Skin epidermis (tissue), 12 donors: ENCODE measurements around the gene NCMAP.
"Not testable (repeated sequence)": the region's sequence is repeated elsewhere in the genome, so short reads cannot be mapped to it uniquely, and the experiment has no call there.

ENCODE experiments used
- H3K27ac ChIP-seq, 21 experiments: fragments of 200-600 bp; sonication (generic) in 11 of 21; one replicate each; pipeline ENCODE4 v1.5.0; 2020; ENCODE audit warnings: mild to moderate bottlenecking in 3 of 21, inconsistent platforms in 2 of 21, moderate library complexity in 2 of 21
- H3K4me3 ChIP-seq, 7 experiments: fragments of 200-600 bp; sonication (generic) in 2 of 7; one replicate each; pipeline ENCODE4 v1.5.0; 2020; ENCODE audit warnings: inconsistent platforms in 2 of 7, mild to moderate bottlenecking in 2 of 7, moderate library complexity in 1 of 7

Gene NCMAP

GRCh38 chr1:24540906-24541710, 14.8 kb upstream of the NCMAP start:
- Histone ChIP-seq H3K27ac (no peak overlapping the region), H3K4me3 (no peak overlapping the region)

GRCh38 chr1:24541711-24542346, 14.1 kb upstream of the NCMAP start:
- Histone ChIP-seq H3K27ac (no peak overlapping the region), H3K4me3 (no peak overlapping the region)

- H3K27ac ChIP-seq, result no peak overlapping the region
- no peak overlapping the region for H3K4me3 ChIP-seq
These were observed 11.6 kb upstream of the NCMAP start for GRCh38 chr1:24544239-24544638.

- Histone ChIP-seq H3K27ac (no peak overlapping the region), H3K4me3 (no peak overlapping the region)
These were observed 10.2 kb upstream of the NCMAP start for GRCh38 chr1:24545662-24546061.

- no peak overlapping the region for H3K4me3 ChIP-seq
- no peak overlapping the region for H3K27ac ChIP-seq
These were observed 8.7 kb upstream of the NCMAP start for GRCh38 chr1:24547195-24547594.

- Histone ChIP-seq H3K4me3 (no peak overlapping the region), H3K27ac (no peak overlapping the region)
These were observed 7.8 kb upstream of the NCMAP start for GRCh38 chr1:24548070-24548469.

GRCh38 chr1:24549210-24549609, 6.7 kb upstream of the NCMAP start:
- H3K27ac ChIP-seq, result not testable (repeated sequence)

GRCh38 chr1:24551290-24551959, 4.5 kb upstream of the NCMAP start:
- H3K27ac ChIP-seq, result no peak overlapping the region
- H3K4me3 ChIP-seq, result no peak overlapping the region

More at GRCh38 chr1:24549210-24549609, 6.7 kb upstream of the NCMAP start:
- H3K4me3 ChIP-seq, result not testable (repeated sequence)

GRCh38 chr1:24551960-24552571, 3.8 kb upstream of the NCMAP start:
- Histone ChIP-seq H3K27ac (no peak overlapping the region), H3K4me3 (no peak overlapping the region)

- Histone ChIP-seq H3K4me3 (no peak overlapping the region), H3K27ac (no peak overlapping the region)
These were observed 2.0 kb upstream of the NCMAP start for GRCh38 chr1:24553931-24554330.

- no peak overlapping the region for H3K27ac ChIP-seq
- H3K4me3 ChIP-seq, result no peak overlapping the region
These were observed 1.2 kb upstream of the NCMAP start for GRCh38 chr1:24554714-24555113.

GRCh38 chr1:24556414-24556795, 518 bp downstream of the NCMAP start:
- peak overlapping the region in 1 of 21 experiments; percentile 26 for H3K27ac ChIP-seq
- H3K4me3 ChIP-seq, result peak overlapping the region in 1 of 7 experiments; percentile 34

- Histone ChIP-seq H3K27ac (no peak overlapping the region), H3K4me3 (no peak overlapping the region)
These were observed 1.3 kb downstream of the NCMAP start for GRCh38 chr1:24557220-24557619.

GRCh38 chr1:24557711-24558131, 1.8 kb downstream of the NCMAP start:
- Histone ChIP-seq H3K4me3 (no peak overlapping the region), H3K27ac (no peak overlapping the region)

GRCh38 chr1:24558455-24558854, 2.6 kb downstream of the NCMAP start:
- H3K4me3 ChIP-seq, result no peak overlapping the region
- no peak overlapping the region for H3K27ac ChIP-seq

GRCh38 chr1:24558902-24559791, 3.3 kb downstream of the NCMAP start:
- Histone ChIP-seq H3K27ac (no peak overlapping the region), H3K4me3 (no peak overlapping the region)

- no peak overlapping the region for H3K27ac ChIP-seq
These were observed 4.5 kb downstream of the NCMAP start for GRCh38 chr1:24560361-24560760.

GRCh38 chr1:24562625-24563024, 6.7 kb downstream of the NCMAP start:
- Histone ChIP-seq H3K4me3 (no peak overlapping the region), H3K27ac (no peak overlapping the region)

More at GRCh38 chr1:24560361-24560760, 4.5 kb downstream of the NCMAP start:
- no peak overlapping the region for H3K4me3 ChIP-seq

GRCh38 chr1:24564695-24565094, 8.8 kb downstream of the NCMAP start:
- Histone ChIP-seq H3K27ac (no peak overlapping the region), H3K4me3 (no peak overlapping the region)
